Vagina (tissue), 2 donors: ENCODE data around the gene VAV3.

ENCODE experiments used
- CTCF ChIP-seq, 3 experiments: fragments of 450-650 bp in 2 of 3; fragments of 200-600 bp in 1 of 3; sonication (generic) in 1 of 3; IDR thresholded peaks; one replicate each; pipeline ENCODE4 v1.5.1; 2017 to 2019; ENCODE audit warnings: antibody characterized with exemption in 3 of 3, mild to moderate bottlenecking in 2 of 3, moderate library complexity in 2 of 3
- POLR2A ChIP-seq, 2 donors: fragments of 450-650 bp; IDR thresholded peaks; one replicate each; pipeline ENCODE4 v1.6.1; 2017; ENCODE audit warnings: antibody characterized with exemption in 2 of 2, mild to moderate bottlenecking in 2 of 2, moderate library complexity in 2 of 2
- POLR2AphosphoS5 ChIP-seq, 2 donors: sonication (generic); formaldehyde crosslinking; IDR thresholded peaks; one replicate each; pipeline ENCODE4 v1.9.0; 2017; ENCODE audit warnings: antibody characterized with exemption in 2 of 2, mild to moderate bottlenecking in 2 of 2, low read depth in 1 of 2; ENCODE audit not compliant: insufficient read depth in 1 of 2

DNA sequence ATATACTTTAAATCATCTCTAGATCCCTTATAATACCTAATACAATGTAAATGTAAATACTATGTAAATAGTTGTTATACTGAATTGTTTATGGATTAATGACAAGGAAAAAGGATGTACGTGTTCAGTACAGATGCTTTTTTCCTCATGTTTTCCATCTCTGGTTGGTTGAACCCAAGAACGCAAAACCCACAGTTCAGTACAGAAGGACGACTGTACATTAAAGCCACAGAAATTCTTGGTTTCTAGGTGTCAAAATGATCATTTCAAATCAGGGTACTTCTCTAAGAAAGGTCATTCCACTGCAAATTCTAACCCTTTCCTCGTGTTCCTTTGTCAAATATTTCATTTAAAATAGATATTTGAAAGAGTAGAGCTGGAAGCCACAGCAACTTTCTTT lies 158.1 kb downstream of the VAV3 start:
- no peak for TF ChIP-seq CTCF (IDR thresholded peaks at IDR 0.05)
- no peak for TF ChIP-seq POLR2AphosphoS5 (IDR thresholded peaks at IDR 0.05; ENCODE audit: insufficient read depth in 1 of 2, low read depth in 1 of 2)
- no peak for TF ChIP-seq POLR2A (IDR thresholded peaks at IDR 0.05)
